Chondrocyte (in vitro differentiated cells): ENCODE measurements around the gene NBAS. TPM values are rescaled to one million over a fixed set of nuclear protein-coding genes. Genes with fewer than 3 reads are reported as not detected.

Experiments used
- DNase-seq: peaks from one replicate; pipeline ENCODE4 v3.0.0; 2021; ENCODE audit warnings: mixed read lengths, low spot score
- H3K27ac Mint-ChIP-seq: one replicate; pipeline ENCODE4 v1.8.0; 2021; ENCODE audit warnings: mild to moderate bottlenecking, moderate library complexity, mixed read lengths; ENCODE audit not compliant: unreplicated experiment
- H3K27me3 Mint-ChIP-seq: 2 replicates; pipeline ENCODE4 v1.8.0; 2021; ENCODE audit warnings: low read depth, mixed read lengths
- H3K36me3 Mint-ChIP-seq: 2 replicates; pipeline ENCODE4 v1.8.0; 2021; ENCODE audit warnings: low read depth, mixed read lengths
- H3K4me1 Mint-ChIP-seq: 2 replicates; pipeline ENCODE4 v1.8.0; 2021; ENCODE audit warnings: low read depth, mild to moderate bottlenecking, mixed read lengths
- H3K4me3 Mint-ChIP-seq: one replicate; pipeline ENCODE4 v1.8.0; 2021; ENCODE audit warnings: mild to moderate bottlenecking, moderate library complexity, mixed read lengths; ENCODE audit not compliant: unreplicated experiment
- H3K9me3 Mint-ChIP-seq: 2 replicates; pipeline ENCODE4 v1.8.0; 2021; ENCODE audit warnings: low read depth, mixed read lengths
- total RNA-seq: library from RNA; stranded (reverse); gene quantifications from 3 replicates; pipeline ENCODE4 v1.2.1, GENCODE V29; 2021
- TF ChIP-seq, protein P1 (sequence below): fragments of 200-600 bp; sonication (generic); IDR thresholded peaks from 2 replicates; pipeline ENCODE4 v1.5.0; 2021; ENCODE audit warnings: antibody characterized with exemption, mild to moderate bottlenecking, moderate library complexity

The NBAS gene
- total RNA-seq, 1 donor from 2014 or later = 47.6 TPM

DNA sequence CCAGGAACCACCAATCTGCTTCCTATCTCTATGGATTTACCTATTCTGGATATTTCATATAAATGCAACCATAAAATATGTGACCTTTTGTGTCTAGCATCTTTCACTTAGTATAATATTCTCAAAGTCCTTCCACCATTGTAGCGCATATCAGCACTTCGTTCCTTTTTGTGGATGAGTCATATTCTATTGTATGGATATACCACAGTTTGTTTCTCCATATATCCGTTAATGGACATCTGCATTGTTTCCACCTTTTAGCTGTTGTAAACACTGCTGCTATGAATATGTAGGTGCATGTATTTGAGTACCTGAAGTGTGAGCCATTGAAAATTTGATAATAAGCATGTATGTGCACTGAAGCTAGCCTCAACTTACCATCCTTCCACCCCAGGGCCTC, 80.1 kb downstream of the NBAS start:
- no peak for DNase-seq
- Mint-ChIP-seq H3K27me3 (no peaks in the 10 kb centered on the region), H3K9me3 (peaks cover 5% of the 10 kb centered on the region), H3K36me3 (peaks cover 27% of the 10 kb centered on the region), H3K4me3 (no peak overlapping the region), H3K4me1 (peaks cover 2% of the 10 kb centered on the region), H3K27ac (no peak overlapping the region)
- TF ChIP-seq, protein P1, sequence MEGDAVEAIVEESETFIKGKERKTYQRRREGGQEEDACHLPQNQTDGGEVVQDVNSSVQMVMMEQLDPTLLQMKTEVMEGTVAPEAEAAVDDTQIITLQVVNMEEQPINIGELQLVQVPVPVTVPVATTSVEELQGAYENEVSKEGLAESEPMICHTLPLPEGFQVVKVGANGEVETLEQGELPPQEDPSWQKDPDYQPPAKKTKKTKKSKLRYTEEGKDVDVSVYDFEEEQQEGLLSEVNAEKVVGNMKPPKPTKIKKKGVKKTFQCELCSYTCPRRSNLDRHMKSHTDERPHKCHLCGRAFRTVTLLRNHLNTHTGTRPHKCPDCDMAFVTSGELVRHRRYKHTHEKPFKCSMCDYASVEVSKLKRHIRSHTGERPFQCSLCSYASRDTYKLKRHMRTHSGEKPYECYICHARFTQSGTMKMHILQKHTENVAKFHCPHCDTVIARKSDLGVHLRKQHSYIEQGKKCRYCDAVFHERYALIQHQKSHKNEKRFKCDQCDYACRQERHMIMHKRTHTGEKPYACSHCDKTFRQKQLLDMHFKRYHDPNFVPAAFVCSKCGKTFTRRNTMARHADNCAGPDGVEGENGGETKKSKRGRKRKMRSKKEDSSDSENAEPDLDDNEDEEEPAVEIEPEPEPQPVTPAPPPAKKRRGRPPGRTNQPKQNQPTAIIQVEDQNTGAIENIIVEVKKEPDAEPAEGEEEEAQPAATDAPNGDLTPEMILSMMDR = no peak

DNA sequence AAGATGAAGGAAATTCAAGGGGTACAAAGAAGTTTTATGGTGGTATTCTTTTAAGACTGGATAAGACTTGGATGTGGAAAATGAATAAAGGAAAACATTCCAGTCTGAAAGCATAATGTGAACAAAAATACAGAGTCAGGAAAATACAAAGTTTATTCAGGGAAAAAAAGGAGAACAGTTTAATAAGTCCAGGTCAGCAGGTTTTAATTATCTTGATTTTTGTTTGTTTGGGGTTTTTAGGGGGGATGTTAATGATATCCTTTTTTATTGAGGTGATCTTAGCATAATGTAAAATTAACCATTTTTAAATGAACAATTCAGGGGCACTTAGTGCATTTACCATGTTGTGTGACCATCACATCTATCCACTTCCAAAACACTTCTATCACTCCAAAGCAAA, 80.6 kb downstream of the NBAS start:
- H3K4me1 Mint-ChIP-seq = peaks cover 2% of the 10 kb centered on the region
- H3K36me3 Mint-ChIP-seq = peaks cover 28% of the 10 kb centered on the region
- H3K9me3 Mint-ChIP-seq = peaks cover 5% of the 10 kb centered on the region
- no peaks in the 10 kb centered on the region for H3K27me3 Mint-ChIP-seq
- no peak overlapping the region for H3K27ac Mint-ChIP-seq
- no peak overlapping the region for H3K4me3 Mint-ChIP-seq
- DNase-seq = no peak
- TF ChIP-seq, protein P1 = no peak

DNA sequence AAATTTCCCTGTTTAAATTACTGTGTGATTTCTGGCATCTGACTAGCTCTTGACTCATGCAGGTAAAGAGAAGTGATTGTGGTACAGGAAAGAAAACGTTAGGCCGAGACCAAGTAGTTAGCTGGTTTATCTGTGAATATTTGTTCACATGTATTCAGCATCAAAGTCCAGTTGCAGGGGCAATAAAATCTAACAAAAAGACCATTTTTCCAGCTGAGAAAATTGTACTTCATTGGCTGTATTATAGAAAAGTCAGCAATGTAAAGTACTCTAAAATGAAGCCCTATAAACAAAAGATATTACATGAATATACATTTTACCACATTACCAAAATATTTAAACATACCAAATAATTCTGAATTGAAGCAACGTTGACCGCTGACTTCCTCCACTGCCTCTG, 88.3 kb downstream of the NBAS start:
- TF ChIP-seq, protein P1 = no peak
- Mint-ChIP-seq H3K4me3 (no peak overlapping the region), H3K27ac (no peak overlapping the region), H3K27me3 (no peaks in the 10 kb centered on the region), H3K9me3 (peaks cover 3% of the 10 kb centered on the region), H3K36me3 (peaks cover 31% of the 10 kb centered on the region), H3K4me1 (peaks cover 3% of the 10 kb centered on the region)
- no peak for DNase-seq

DNA sequence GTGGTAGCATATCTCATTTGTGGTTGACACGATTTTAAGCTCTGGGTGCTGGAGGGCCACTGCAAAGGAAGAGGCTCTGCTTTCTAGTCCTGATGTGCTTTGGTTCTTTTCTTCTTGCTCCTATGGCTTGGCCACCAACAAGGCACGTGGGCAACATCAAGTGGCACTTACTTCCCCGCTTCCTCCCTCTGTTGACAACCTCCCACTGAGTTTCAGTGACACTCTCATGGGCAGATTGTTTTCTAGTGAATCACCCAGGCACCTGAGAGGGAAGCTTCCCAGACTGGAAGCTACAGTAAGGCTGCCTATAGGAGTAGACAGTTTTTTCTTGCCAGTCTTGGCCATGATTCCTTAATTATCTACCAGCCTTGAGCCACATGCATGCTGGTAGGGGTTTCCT, 89.0 kb downstream of the NBAS start:
- peaks cover 3% of the 10 kb centered on the region for H3K4me1 Mint-ChIP-seq

DNA sequence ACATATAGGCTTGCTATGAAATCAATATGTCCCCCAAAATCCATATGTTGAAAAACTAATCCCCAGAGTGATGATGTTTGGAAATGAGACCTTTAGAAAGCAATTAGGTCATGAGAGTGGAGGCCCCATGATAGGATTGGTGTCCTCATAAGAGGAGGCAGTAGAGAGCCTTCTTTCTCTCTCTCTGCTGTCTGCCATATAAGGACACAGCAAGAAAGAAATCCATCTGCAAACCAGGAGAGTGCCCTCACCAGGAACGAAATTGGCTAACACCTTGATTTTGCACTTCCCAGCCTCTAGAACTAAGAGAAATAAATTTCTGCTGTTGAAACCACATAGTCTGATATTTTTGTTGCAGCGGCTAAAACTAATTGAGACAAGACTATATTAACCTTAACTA, 89.5 kb downstream of the NBAS start:
- Mint-ChIP-seq H3K36me3 (peaks cover 32% of the 10 kb centered on the region), H3K9me3 (peaks cover 3% of the 10 kb centered on the region), H3K4me3 (no peak overlapping the region), H3K27me3 (no peaks in the 10 kb centered on the region), H3K4me1 (peaks cover 3% of the 10 kb centered on the region), H3K27ac (no peak overlapping the region)
- no peak for DNase-seq
- TF ChIP-seq, protein P1 = no peak

More for the DNA sequence above, 89.0 kb downstream of the NBAS start:
- no peaks in the 10 kb centered on the region for H3K27me3 Mint-ChIP-seq
- TF ChIP-seq, protein P1 = no peak
- no peak overlapping the region for H3K27ac Mint-ChIP-seq
- no peak for DNase-seq
- H3K9me3 Mint-ChIP-seq = peaks cover 3% of the 10 kb centered on the region
- H3K4me3 Mint-ChIP-seq = no peak overlapping the region
- peaks cover 32% of the 10 kb centered on the region for H3K36me3 Mint-ChIP-seq
